VCaP (cell line): ENCODE data around the gene COPS8.

Experiments
- H3K27ac ChIP-seq: fragments of 450-650 bp; 2 replicates; pipeline ENCODE4 v1.5.1; 2017
- TF ChIP-seq, protein P1 (sequence below): fragments of 450-650 bp; conservative IDR thresholded peaks from 2 replicates; pipeline ENCODE4 v1.5.1; 2017; ENCODE audit warnings: mild to moderate bottlenecking, moderate library complexity

COPS8 gene

DNA sequence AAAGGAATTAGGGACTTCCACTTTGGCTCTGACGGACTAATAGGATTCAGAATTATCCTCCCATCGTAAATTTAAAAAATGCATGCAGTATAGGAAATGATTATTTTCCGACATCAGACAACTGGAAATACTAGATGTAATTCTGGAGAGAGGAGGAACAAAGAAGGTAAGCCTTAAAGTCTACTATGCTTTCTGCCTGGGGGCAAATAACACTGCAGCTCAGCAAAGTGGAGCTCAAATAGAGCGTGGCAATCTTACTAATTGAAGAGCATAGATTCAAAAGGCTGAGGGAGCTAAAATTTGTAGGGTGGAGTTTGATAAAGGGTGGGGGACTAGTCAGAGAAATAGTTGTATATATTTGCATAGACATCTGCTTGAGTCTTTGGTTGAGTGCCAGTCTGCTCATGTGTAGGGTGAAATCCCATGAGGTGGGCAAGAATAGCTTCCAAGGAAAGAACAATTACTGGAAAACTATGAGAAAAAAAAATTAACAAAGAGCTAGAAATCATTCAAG lies 23.8 kb downstream of the COPS8 start:
- TF ChIP-seq, protein P1, sequence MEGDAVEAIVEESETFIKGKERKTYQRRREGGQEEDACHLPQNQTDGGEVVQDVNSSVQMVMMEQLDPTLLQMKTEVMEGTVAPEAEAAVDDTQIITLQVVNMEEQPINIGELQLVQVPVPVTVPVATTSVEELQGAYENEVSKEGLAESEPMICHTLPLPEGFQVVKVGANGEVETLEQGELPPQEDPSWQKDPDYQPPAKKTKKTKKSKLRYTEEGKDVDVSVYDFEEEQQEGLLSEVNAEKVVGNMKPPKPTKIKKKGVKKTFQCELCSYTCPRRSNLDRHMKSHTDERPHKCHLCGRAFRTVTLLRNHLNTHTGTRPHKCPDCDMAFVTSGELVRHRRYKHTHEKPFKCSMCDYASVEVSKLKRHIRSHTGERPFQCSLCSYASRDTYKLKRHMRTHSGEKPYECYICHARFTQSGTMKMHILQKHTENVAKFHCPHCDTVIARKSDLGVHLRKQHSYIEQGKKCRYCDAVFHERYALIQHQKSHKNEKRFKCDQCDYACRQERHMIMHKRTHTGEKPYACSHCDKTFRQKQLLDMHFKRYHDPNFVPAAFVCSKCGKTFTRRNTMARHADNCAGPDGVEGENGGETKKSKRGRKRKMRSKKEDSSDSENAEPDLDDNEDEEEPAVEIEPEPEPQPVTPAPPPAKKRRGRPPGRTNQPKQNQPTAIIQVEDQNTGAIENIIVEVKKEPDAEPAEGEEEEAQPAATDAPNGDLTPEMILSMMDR, result no peak
- no peak overlapping the region for H3K27ac ChIP-seq

DNA sequence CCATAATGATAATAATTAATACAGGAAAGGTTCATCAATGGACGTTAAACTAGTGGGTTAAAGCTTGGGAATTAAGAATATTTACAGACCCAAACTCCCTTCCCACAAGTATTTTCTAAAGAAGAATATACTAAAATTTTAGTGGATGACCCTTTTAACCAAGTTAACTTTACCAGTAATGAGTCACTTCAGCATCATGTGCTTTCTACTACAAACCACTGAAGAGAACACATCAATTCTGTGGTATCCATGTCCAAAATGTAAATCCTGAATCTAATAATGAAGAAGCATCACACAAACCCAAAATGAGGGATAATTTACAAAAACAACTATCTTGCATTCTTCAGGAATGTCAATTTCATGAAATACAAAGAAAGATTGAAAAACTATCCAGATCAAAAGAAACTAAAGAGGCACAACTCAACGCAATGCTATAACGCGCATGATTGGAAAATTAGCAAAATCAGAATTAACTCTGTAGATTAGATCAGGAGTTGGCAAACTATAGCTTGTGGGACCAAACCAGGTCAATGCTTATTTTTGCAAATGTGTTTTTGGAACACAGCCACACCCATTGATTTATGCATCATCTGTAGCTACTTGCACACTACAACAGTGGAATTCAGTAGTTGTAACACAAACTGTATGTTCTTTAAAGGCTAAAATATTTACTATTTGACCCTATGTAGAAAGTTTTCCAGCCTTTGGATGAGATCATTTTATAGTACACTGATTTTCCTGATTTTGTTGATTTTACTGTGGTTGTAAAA lies 27.5 kb downstream of the COPS8 start:
- TF ChIP-seq, protein P1, result no peak
- H3K27ac ChIP-seq, result no peak overlapping the region

DNA sequence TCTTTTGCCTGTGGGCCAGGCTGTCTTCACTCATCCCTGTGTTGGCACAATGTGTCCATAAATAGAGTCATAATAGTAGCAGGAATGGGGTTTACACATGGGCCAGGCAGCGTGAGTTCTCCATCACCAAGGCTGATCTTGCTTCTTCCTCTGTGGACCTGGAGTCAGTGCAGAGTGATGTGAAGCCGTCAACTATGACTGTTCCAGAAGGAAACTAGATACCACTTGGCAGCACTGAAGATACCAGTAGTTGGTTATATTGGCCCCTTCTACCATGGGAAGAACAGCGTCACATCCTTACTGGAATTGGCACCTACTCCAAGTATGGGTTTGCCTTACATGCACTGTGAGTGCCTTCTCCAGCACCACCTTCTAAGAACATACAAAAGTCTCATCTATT lies 30.2 kb downstream of the COPS8 start:
- no peak overlapping the region for H3K27ac ChIP-seq

DNA sequence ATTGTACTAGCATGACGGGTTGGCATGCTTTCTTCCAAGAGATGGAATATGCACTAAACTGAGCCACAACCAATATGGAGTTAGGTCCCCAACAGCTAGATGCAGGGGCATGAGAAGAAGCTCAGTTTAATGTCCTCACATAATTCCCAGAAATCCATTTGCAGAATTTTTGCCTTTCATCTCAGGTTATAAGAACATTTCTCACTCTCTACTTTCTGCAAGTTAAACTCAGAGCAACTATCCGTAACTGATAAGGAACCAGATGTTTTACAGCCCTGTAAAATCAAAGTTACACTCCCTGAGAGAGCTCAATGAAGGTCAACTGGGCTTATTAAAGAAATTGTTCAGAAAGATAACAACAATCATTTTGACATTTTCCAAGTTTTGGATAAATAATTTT lies 30.7 kb downstream of the COPS8 start:
- H3K27ac ChIP-seq, result no peak overlapping the region
- TF ChIP-seq, protein P1, result no peak

More for the DNA sequence above, 30.2 kb downstream of the COPS8 start:
- TF ChIP-seq, protein P1, result no peak

DNA sequence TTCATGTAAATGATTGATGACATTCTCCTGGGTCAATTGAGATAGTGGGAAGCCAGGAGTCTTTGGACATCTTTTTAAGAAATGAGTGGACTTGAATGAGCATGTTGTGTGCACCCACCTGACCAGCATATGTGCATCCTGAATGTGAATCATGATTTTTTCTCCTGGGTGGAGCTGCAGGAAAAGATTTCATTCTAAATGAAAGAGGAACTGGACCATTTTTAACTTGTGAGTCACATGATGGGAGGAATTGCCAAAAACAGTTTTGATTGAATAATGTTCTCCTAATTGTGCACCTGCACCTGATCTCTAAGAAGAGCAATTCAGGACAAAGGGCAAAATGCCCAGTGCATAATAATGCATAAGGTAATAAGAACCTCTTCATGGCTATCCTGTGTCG lies 32.3 kb downstream of the COPS8 start:
- no peak overlapping the region for H3K27ac ChIP-seq
- TF ChIP-seq, protein P1, result no peak

DNA sequence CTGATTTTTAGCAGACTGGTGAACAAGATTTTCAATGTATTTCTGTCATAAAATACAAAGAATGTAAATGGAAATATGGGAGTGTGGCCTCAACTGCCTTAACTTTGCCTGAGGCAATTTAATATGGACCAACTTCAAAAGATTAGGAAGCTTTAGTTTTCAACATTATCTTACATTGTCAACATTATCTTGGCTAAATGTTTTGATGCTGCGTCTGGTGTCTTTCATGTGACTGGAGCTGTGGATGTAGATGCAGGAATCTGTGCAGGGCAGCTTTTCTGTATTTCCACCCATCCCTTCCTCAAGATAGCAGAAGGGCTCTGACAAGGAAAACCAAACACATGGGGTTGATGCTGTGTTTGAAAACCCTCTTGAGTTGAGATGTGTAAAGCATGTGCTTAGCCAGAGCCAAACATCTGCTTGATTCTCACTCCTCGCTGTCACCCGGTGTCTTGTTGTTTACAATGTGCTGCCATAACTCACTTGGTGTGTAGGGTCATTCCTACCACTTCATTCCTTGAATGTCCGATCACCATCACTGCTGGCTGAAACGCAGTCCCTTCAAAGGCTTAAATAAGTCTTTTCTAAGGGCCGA lies 33.0 kb downstream of the COPS8 start:
- TF ChIP-seq, protein P1, result no peak
- H3K27ac ChIP-seq, result no peak overlapping the region

DNA sequence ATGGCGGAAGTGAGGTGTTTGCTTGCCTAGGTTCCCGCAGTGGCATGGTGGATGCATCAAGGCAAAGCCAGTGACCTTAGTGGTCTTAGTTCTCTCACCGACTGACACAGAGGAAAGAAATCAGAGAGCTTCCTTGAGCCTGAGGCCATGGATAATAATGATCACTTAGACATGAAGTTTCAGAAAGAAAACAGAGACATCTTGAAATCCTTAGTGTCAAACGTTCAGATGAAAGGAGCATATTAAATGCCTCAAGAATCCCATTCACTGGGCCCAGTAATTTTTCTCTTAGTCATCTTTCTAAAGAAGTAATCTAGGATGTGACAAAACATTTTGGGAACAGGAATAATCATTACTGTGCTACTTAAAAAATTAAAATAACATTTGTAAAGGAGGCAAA lies 35.2 kb downstream of the COPS8 start:
- H3K27ac ChIP-seq, result no peak overlapping the region
- TF ChIP-seq, protein P1, result no peak
